Prostate gland (tissue), 2 donors: ENCODE measurements around the gene KTI12.

Experiments used
- CTCF ChIP-seq, 4 experiments: fragments of 200-600 bp in 2 of 4; fragments of 450-650 bp in 2 of 4; sonication (generic) in 2 of 4; IDR thresholded peaks; 1 replicate in 3 of 4; 2 replicates in 1 of 4; pipeline ENCODE4 v1.5.1; 2016 to 2019; ENCODE audit warnings: antibody characterized with exemption in 4 of 4, mild to moderate bottlenecking in 2 of 4, moderate library complexity in 2 of 4
- POLR2A ChIP-seq: fragments of 450-650 bp; IDR thresholded peaks from one replicate; pipeline ENCODE4 v1.6.1; 2016; ENCODE audit warnings: antibody characterized with exemption, mild to moderate bottlenecking

- no peak for TF ChIP-seq CTCF (IDR thresholded peaks at IDR 0.05)
- TF ChIP-seq POLR2A = no peak
These were observed 23.6 kb upstream of the KTI12 start for GRCh38 chr1:52057255-52057654.
